ENCODE measurements around the gene MTSS2.
A peak's percentile ranks its signal among the peaks of the same experiment; 100 is the strongest.

MTSS2 gene

DNA sequence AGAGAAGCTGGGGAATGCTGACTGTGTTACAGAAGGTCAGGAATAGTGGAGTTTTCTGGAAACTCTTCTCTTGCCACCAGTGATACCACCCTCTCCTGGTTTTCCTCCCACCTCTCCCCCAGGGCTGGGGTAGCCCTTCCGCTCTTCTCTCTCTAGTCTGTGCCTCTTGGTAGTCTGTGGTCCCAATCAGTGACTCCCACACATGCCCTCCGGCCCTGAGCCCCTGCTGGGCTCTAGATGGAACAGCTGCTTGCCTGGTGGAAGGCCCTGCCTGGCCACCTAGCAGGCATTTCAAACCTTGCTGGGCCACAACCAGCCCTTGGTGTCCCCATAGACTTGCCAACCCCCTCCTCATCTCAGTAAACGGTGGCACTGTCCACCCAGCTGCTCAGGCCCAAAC, 15.2 kb upstream of the MTSS2 start:
- no peak overlapping the region for H3K4me3 ChIP-seq (ENCODE audit: low read depth, low read length)
- no peak for DNase-seq
- H3K27ac ChIP-seq: no peak overlapping the region
- no peaks in the 10 kb centered on the region for H3K36me3 ChIP-seq (replicated peaks)
- in situ Hi-C loops (cut with HindIII; ENCODE audit: low pct_ligation_motif_present, low sequenced_read_pairs): no loop called here
- no peaks in the 10 kb centered on the region for H3K27me3 ChIP-seq (replicated peaks)
- TF ChIP-seq, protein P1, sequence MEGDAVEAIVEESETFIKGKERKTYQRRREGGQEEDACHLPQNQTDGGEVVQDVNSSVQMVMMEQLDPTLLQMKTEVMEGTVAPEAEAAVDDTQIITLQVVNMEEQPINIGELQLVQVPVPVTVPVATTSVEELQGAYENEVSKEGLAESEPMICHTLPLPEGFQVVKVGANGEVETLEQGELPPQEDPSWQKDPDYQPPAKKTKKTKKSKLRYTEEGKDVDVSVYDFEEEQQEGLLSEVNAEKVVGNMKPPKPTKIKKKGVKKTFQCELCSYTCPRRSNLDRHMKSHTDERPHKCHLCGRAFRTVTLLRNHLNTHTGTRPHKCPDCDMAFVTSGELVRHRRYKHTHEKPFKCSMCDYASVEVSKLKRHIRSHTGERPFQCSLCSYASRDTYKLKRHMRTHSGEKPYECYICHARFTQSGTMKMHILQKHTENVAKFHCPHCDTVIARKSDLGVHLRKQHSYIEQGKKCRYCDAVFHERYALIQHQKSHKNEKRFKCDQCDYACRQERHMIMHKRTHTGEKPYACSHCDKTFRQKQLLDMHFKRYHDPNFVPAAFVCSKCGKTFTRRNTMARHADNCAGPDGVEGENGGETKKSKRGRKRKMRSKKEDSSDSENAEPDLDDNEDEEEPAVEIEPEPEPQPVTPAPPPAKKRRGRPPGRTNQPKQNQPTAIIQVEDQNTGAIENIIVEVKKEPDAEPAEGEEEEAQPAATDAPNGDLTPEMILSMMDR (IDR thresholded peaks at IDR 0.05; ENCODE audit: low read depth, low read length, missing control alignments): peak; percentile 24

DNA sequence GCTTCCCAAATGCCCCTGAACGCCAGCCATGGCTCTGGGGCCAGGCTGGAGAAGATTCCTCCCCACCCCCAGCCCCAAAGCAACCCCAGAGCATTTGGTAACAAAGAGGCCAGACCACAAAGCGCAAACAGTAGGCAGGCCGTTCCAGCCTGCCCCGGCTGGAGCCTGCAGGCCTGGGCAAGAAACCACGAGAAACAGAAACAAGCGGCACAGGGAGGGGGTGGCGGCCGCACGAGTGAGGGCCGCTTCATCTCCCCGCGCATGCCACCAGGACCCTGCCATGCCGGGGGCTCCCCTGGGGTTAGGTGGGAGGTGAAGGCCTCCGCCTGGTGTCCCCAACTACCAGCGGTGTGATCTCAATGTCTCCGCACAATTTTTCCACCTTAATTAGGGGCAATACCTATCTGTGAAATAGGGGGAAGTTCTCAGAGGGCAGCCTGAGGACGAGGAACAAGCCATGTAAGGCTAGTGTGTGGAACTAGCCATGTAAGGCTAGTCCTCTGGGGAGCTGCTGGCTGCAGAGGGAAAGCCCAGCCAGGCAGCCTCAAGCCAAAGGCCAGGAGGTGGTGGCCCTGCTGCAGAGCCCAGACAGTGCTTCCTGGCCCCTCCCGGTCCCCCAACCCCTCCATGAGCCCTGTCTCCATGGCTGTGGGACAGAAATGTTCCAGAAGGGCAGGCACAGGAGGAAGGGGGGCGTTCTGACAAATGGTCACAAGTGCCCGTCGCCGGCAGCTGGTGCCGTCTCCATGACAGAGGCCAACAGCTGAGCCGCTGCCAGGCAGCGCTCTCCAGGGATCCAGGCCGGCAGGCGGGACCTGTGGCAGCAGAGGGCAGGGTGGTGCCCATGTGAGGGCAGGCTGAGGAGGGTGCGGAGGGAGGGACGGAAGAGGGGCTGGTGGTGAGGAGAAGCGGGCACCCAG, 14.5 kb upstream of the MTSS2 start:
- Histone ChIP-seq H3K36me3 (replicated peaks) (no peaks in the 10 kb centered on the region), H3K27ac (no peak overlapping the region), H3K4me3 (ENCODE audit: low read depth, low read length) (no peak overlapping the region), H3K27me3 (replicated peaks) (no peaks in the 10 kb centered on the region)
- in situ Hi-C loops (cut with HindIII; ENCODE audit: low pct_ligation_motif_present, low sequenced_read_pairs): no loop called here
- TF ChIP-seq, protein P1 (IDR thresholded peaks at IDR 0.05; ENCODE audit: low read depth, low read length, missing control alignments): no peak
- no peak for DNase-seq

DNA sequence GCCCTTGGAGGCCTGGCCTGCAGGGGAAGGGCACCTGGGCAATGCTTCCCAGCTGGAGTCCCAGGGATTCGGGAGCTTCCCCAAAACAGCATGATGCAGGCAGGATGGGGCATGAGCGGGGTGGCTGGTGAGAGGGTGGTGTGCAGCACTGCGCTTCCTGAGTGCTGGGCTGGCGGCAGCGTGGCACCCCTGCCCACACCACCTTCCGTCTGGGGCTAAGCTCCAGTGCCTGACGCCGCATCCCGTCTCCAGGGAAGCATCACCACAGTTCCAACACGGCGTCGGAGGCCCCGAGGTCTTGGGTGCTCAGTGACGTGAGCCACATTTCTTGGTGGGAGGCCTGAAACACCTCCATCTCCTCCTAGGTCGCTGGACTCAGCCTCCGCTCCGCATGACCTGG, 13.8 kb upstream of the MTSS2 start:
- Histone ChIP-seq H3K27ac (no peak overlapping the region), H3K27me3 (replicated peaks) (no peaks in the 10 kb centered on the region), H3K36me3 (replicated peaks) (no peaks in the 10 kb centered on the region), H3K4me3 (ENCODE audit: low read depth, low read length) (no peak overlapping the region)
- in situ Hi-C loops (cut with HindIII; ENCODE audit: low pct_ligation_motif_present, low sequenced_read_pairs): no loop called here
- TF ChIP-seq, protein P1 (IDR thresholded peaks at IDR 0.05; ENCODE audit: low read depth, low read length, missing control alignments): no peak
- DNase-seq: no peak

DNA sequence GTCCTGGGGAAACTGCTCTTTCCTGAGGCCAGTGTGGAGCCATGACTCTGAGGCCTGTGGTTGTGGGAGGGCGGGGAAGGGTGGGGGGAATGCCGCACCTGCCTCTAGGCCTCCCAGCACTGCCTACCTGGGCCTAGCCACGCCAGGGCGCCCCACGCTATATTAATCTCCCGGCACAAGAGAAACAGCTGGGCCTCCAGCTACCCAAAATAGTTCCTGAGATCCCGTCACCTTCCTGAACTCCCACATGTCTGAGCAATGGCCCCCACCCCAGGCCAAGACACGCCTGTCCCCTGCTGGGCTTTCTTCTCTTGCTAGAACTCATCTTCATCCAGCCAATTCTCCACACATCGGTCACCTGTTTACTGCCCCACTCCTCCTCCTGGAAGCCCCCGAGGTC, 13.0 kb upstream of the MTSS2 start:
- in situ Hi-C loops (cut with HindIII; ENCODE audit: low pct_ligation_motif_present, low sequenced_read_pairs): no loop called here
- DNase-seq: no peak
- H3K27ac ChIP-seq: no peak overlapping the region
- TF ChIP-seq, protein P1 (IDR thresholded peaks at IDR 0.05; ENCODE audit: low read depth, low read length, missing control alignments): no peak
- H3K36me3 ChIP-seq (replicated peaks): no peaks in the 10 kb centered on the region
- H3K4me3 ChIP-seq (ENCODE audit: low read depth, low read length): no peak overlapping the region
- H3K27me3 ChIP-seq (replicated peaks): no peaks in the 10 kb centered on the region

DNA sequence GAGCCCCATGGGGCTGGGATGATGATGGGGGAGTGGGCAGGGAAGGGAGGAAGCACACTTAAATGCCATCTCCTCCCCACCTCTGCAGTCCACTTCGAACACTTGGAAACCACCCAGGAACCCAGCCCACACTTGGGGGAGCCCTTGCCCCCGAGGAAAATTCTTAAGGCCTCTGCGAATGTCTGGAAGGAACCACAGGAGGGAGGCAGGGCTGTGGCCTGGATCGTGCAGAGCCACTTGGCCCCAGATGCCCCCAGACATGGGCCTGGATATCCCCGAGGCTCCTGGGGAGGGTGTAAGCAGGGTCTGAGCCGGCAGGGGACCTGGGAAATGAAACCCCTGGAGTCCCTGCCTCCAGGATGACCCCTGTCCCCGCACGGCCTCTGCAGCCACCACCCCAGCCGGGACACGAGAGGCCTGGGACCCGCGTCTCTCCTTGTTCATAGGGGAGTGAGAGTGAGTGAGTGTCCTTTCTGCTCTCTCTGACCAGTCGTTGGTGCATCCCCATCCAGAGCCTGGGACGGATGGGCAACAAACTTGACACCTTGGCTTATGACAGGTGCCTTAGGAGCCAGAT, 11.8 kb upstream of the MTSS2 start:
- in situ Hi-C loops (cut with HindIII; ENCODE audit: low pct_ligation_motif_present, low sequenced_read_pairs): no loop called here
- Histone ChIP-seq H3K4me3 (ENCODE audit: low read depth, low read length) (no peak overlapping the region), H3K36me3 (replicated peaks) (no peaks in the 10 kb centered on the region), H3K27me3 (replicated peaks) (no peaks in the 10 kb centered on the region), H3K27ac (no peak overlapping the region)
- no peak for DNase-seq
- TF ChIP-seq, protein P1 (IDR thresholded peaks at IDR 0.05; ENCODE audit: low read depth, low read length, missing control alignments): peak; percentile 24

Data from brain microvascular endothelial cell (primary cell).